ENCODE results near the gene PPP1R13B.

PPP1R13B gene

DNA sequence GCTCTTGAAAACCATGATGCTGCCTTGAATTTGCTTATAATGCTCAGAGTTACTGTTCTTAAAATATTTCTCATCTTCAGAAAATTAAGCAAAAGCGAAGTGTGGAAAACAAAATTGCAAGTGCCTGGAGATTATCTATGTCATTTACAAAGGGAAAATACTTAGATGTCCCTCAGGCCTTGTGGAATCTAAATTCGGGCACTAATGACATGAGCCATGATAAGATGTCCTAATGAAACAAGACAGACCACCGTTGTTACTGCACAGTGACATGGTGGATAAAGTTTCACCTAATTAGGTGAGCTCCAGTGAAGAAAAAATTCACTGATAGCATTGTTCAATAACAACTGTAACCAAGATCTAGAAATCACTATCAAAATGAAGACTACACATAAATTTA lies 30.4 kb downstream of the PPP1R13B start:
- no peak overlapping the region for H3K9ac ChIP-seq (ENCODE audit: insufficient read length, low read depth)
- TF ChIP-seq SUZ12 (IDR thresholded peaks at IDR 0.05; ENCODE audit: extremely low read depth, insufficient read depth, insufficient read length), result no peak
- no peak for TF ChIP-seq YY1 (IDR thresholded peaks at IDR 0.05; ENCODE audit: insufficient read depth, insufficient read length)
- no peak for TF ChIP-seq ZNF274 (IDR thresholded peaks at IDR 0.05; ENCODE audit: low read depth, low read length)
- H3K27me3 ChIP-seq (ENCODE audit: insufficient read depth, insufficient read length), result no peaks in the 10 kb centered on the region
- no peaks in the 10 kb centered on the region for H3K4me1 ChIP-seq (ENCODE audit: insufficient read depth, insufficient read length)
- H3K9me3 ChIP-seq (ENCODE audit: insufficient read depth, low read length), result no peaks in the 10 kb centered on the region
- H3K4me3 ChIP-seq (ENCODE audit: insufficient read length, low read depth), result no peak overlapping the region
- no peak for DNase-seq (ENCODE audit: low read depth, low spot score)
- no peaks in the 10 kb centered on the region for H3K36me3 ChIP-seq (ENCODE audit: insufficient read depth, insufficient read length, low read length)

DNA sequence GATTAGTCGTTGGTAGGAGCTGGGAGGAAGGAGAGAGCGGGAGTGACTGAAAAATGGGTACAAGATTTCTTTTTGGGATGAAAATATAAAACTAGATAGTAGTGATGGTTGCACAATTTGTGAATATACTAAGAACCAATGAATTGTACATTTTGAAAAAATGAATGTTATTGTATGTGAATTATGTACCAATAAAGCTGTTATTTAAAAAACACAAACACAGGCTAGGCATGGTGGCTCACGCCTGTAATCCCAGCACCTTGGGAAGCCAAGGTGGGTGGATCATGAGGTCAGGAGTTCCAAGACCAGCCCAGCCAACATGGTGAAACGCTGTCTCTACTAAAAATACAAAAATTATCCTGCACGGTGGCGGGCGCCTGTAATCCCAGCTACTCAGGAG lies 32.1 kb downstream of the PPP1R13B start:
- Histone ChIP-seq H3K27me3 (ENCODE audit: insufficient read depth, insufficient read length) (no peaks in the 10 kb centered on the region), H3K9me3 (ENCODE audit: insufficient read depth, low read length) (no peaks in the 10 kb centered on the region), H3K9ac (ENCODE audit: insufficient read length, low read depth) (no peak overlapping the region), H3K4me1 (ENCODE audit: insufficient read depth, insufficient read length) (no peaks in the 10 kb centered on the region), H3K36me3 (ENCODE audit: insufficient read depth, insufficient read length, low read length) (no peaks in the 10 kb centered on the region), H3K4me3 (ENCODE audit: insufficient read length, low read depth) (no peak overlapping the region)
- no peak for DNase-seq (ENCODE audit: low read depth, low spot score)
- no peak for TF ChIP-seq YY1 (IDR thresholded peaks at IDR 0.05; ENCODE audit: insufficient read depth, insufficient read length)
- no peak for TF ChIP-seq ZNF274 (IDR thresholded peaks at IDR 0.05; ENCODE audit: low read depth, low read length)
- TF ChIP-seq SUZ12 (IDR thresholded peaks at IDR 0.05; ENCODE audit: extremely low read depth, insufficient read depth, insufficient read length), result no peak

DNA sequence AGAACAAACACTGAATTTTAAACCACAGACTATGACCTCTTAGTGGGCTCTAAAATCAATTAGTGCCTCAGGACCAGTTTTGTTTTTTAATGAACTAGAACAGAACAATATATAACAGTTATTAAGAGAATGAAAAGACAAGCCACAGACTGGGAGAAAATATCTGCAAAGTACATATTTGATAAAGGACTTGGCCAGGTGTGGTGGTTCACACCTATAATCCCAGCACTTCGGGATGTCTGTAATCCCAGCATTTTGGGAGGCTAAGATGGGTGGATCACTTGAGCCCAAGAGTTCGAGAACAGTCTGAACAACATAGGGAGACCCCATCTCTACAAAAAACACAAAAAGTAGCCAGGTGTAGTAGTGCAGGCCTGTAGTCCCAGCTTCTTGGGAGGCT lies 36.2 kb downstream of the PPP1R13B start:
- no peaks in the 10 kb centered on the region for H3K27me3 ChIP-seq (ENCODE audit: insufficient read depth, insufficient read length)

DNA sequence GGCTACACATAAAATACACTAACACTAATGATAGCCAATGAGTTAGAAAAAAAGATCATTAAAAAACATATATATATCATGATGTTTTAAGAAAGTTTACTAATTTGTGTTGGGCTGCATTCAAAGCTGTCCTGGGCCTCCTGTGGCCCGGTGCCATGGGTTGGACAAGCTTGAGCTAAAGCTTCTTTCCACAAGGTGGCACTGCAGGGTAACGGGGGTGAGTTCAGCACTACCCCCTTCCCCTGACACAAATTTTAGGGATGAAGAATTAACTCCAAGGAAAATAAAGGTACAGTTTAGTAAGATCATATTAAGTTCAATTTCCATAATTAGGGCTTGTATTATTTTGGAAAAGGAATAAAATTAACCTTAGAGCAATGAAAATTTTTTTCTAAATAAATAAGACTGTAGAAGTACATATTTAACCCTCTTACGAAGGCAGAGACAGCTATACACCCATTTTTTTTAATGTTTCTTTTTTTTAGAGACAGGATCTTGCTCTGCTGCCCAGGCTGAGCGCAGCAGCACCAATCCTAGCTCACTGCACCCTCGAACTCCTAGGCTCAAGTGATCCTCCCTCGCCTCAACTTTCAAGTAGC lies 38.9 kb downstream of the PPP1R13B start:
- DNase-seq (ENCODE audit: low read depth, low spot score), result peak; percentile 42
- H3K9ac ChIP-seq (ENCODE audit: insufficient read length, low read depth), result no peak overlapping the region
- no peaks in the 10 kb centered on the region for H3K36me3 ChIP-seq (ENCODE audit: insufficient read depth, insufficient read length, low read length)
- H3K27me3 ChIP-seq (ENCODE audit: insufficient read depth, insufficient read length), result no peaks in the 10 kb centered on the region
- no peak for TF ChIP-seq ZNF274 (IDR thresholded peaks at IDR 0.05; ENCODE audit: low read depth, low read length)
- TF ChIP-seq YY1 (IDR thresholded peaks at IDR 0.05; ENCODE audit: insufficient read depth, insufficient read length), result no peak
- no peak for TF ChIP-seq SUZ12 (IDR thresholded peaks at IDR 0.05; ENCODE audit: extremely low read depth, insufficient read depth, insufficient read length)
- H3K4me1 ChIP-seq (ENCODE audit: insufficient read depth, insufficient read length), result no peaks in the 10 kb centered on the region
- H3K4me3 ChIP-seq (ENCODE audit: insufficient read length, low read depth), result no peak overlapping the region
- no peaks in the 10 kb centered on the region for H3K9me3 ChIP-seq (ENCODE audit: insufficient read depth, low read length)

More for the DNA sequence above, 36.2 kb downstream of the PPP1R13B start:
- Histone ChIP-seq H3K9me3 (ENCODE audit: insufficient read depth, low read length) (no peaks in the 10 kb centered on the region), H3K9ac (ENCODE audit: insufficient read length, low read depth) (no peak overlapping the region), H3K4me3 (ENCODE audit: insufficient read length, low read depth) (no peak overlapping the region), H3K4me1 (ENCODE audit: insufficient read depth, insufficient read length) (no peaks in the 10 kb centered on the region), H3K36me3 (ENCODE audit: insufficient read depth, insufficient read length, low read length) (no peaks in the 10 kb centered on the region)
- TF ChIP-seq ZNF274 (IDR thresholded peaks at IDR 0.05; ENCODE audit: low read depth, low read length), result no peak
- no peak for TF ChIP-seq YY1 (IDR thresholded peaks at IDR 0.05; ENCODE audit: insufficient read depth, insufficient read length)
- TF ChIP-seq SUZ12 (IDR thresholded peaks at IDR 0.05; ENCODE audit: extremely low read depth, insufficient read depth, insufficient read length), result no peak
- no peak for DNase-seq (ENCODE audit: low read depth, low spot score)

DNA sequence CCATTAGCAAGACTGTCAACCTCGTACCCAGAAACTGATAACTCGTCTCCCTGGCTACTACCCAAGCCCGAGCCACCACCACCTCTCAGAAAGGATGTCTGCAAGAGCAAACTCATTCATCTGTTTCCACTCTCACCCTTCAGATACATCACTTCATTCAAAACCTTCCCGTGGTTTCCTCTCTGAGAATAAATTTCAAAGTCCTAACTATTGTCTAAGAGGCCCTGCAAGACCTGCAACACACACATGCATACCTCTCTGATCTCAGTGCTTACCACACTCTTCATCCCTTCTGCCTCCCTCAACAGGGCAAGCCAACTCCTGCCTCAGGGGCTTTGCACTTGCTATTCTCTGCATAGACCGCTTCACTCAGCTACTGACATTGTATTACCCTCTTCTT lies 40.6 kb downstream of the PPP1R13B start:
- DNase-seq (ENCODE audit: low read depth, low spot score), result no peak
- Histone ChIP-seq H3K27me3 (ENCODE audit: insufficient read depth, insufficient read length) (no peaks in the 10 kb centered on the region), H3K4me3 (ENCODE audit: insufficient read length, low read depth) (no peak overlapping the region), H3K9ac (ENCODE audit: insufficient read length, low read depth) (no peak overlapping the region), H3K36me3 (ENCODE audit: insufficient read depth, insufficient read length, low read length) (no peaks in the 10 kb centered on the region), H3K9me3 (ENCODE audit: insufficient read depth, low read length) (no peaks in the 10 kb centered on the region), H3K4me1 (ENCODE audit: insufficient read depth, insufficient read length) (no peaks in the 10 kb centered on the region)
- TF ChIP-seq YY1 (IDR thresholded peaks at IDR 0.05; ENCODE audit: insufficient read depth, insufficient read length), result no peak
- TF ChIP-seq ZNF274 (IDR thresholded peaks at IDR 0.05; ENCODE audit: low read depth, low read length), result no peak
- TF ChIP-seq SUZ12 (IDR thresholded peaks at IDR 0.05; ENCODE audit: extremely low read depth, insufficient read depth, insufficient read length), result no peak

DNA sequence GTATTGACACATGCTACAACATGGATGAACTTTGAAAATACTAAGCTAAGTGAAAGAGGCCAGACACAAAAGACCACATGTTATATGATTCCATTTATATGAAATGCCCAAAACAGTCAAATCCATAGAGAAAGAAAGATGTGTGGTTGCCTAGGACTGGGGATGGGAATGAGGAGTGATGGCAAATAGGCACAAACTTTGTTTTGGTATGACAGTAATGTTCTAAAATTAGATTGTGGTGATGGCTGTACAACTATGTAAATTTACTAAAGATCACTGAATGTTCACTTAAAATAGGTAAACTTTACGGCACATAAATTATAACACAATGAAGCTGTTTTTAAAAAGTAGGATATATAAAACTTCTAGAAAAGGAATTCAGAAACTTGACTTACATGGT lies 41.7 kb downstream of the PPP1R13B start:
- no peaks in the 10 kb centered on the region for H3K36me3 ChIP-seq (ENCODE audit: insufficient read depth, insufficient read length, low read length)
- DNase-seq (ENCODE audit: low read depth, low spot score), result no peak
- H3K9me3 ChIP-seq (ENCODE audit: insufficient read depth, low read length), result no peaks in the 10 kb centered on the region
- no peaks in the 10 kb centered on the region for H3K4me1 ChIP-seq (ENCODE audit: insufficient read depth, insufficient read length)
- no peak overlapping the region for H3K4me3 ChIP-seq (ENCODE audit: insufficient read length, low read depth)
- H3K9ac ChIP-seq (ENCODE audit: insufficient read length, low read depth), result no peak overlapping the region
- H3K27me3 ChIP-seq (ENCODE audit: insufficient read depth, insufficient read length), result no peaks in the 10 kb centered on the region
- TF ChIP-seq YY1 (IDR thresholded peaks at IDR 0.05; ENCODE audit: insufficient read depth, insufficient read length), result no peak
- no peak for TF ChIP-seq ZNF274 (IDR thresholded peaks at IDR 0.05; ENCODE audit: low read depth, low read length)
- TF ChIP-seq SUZ12 (IDR thresholded peaks at IDR 0.05; ENCODE audit: extremely low read depth, insufficient read depth, insufficient read length), result no peak

DNA sequence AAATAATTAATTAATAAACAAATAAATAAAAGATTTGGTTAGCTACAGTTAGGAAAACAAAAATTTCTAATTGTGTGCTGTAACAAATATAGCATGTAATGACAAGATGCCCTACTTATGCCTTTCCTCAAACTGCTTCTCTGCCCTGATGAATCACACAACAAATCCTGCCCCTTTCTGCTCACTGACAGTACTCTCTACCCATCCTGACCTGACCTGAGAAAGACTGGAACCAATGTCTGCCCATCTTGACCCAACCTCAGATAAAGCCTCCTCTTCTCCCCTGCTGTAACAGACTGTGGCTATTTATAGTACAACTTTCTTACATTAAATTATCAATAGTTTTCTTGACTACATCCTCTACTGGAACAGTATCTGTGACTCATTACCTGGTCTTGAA lies 43.7 kb downstream of the PPP1R13B start:
- Histone ChIP-seq H3K36me3 (ENCODE audit: insufficient read depth, insufficient read length, low read length) (no peaks in the 10 kb centered on the region), H3K9me3 (ENCODE audit: insufficient read depth, low read length) (no peaks in the 10 kb centered on the region), H3K9ac (ENCODE audit: insufficient read length, low read depth) (no peak overlapping the region), H3K4me3 (ENCODE audit: insufficient read length, low read depth) (no peak overlapping the region), H3K4me1 (ENCODE audit: insufficient read depth, insufficient read length) (no peaks in the 10 kb centered on the region), H3K27me3 (ENCODE audit: insufficient read depth, insufficient read length) (no peaks in the 10 kb centered on the region)
- TF ChIP-seq SUZ12 (IDR thresholded peaks at IDR 0.05; ENCODE audit: extremely low read depth, insufficient read depth, insufficient read length) (no peak), YY1 (IDR thresholded peaks at IDR 0.05; ENCODE audit: insufficient read depth, insufficient read length) (no peak), ZNF274 (IDR thresholded peaks at IDR 0.05; ENCODE audit: low read depth, low read length) (no peak)
- no peak for DNase-seq (ENCODE audit: low read depth, low spot score)
